ENCODE data around the gene FMN2. TPM values are rescaled to one million over a fixed set of nuclear protein-coding genes. Genes with fewer than 3 reads are reported as not detected.

Gene FMN2
- total and polyA plus RNA-seq, 2 donors (not counting 1 experiment from before 2014, with no cell fraction given): 8.0 to 13.7 TPM

DNA sequence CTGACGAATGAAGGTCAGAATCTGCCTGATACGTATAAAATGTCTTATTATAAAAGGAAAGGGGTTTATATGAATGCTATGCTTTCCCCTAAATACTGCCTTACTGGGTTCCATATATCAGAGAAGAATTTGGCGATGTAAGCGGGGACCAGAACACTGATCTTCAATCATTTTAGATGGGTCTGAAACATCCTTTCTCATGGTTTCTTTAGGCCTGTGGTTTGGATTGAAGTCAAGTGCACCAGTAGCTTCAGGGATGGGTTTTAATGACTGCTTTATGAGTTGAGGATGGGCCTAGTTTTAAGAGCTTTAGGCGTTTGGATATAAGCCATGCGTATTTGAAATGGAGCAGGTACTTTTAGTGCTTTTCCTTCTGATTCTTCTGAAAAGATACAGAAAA lies 6.9 kb downstream of the FMN2 start:
- Histone ChIP-seq H3K4me1 (ENCODE audit: control insufficient read depth, extremely low read depth, insufficient read depth, low read length) (no peaks in the 10 kb centered on the region), H3K79me2 (ENCODE audit: control insufficient read depth, insufficient read depth, low read length) (peaks cover 7% of the 10 kb centered on the region), H3K4me3 (replicated peaks in 1 of 4; ENCODE audit: control extremely low read depth in 1 of 4, insufficient read depth in 1 of 4, low read depth in 3 of 4, low read length in 4 of 4) (no peak overlapping the region), H3K27ac (ENCODE audit: insufficient read depth, low read length) (no peak overlapping the region), H3K36me3 (ENCODE audit: control insufficient read depth, insufficient read depth, low read length) (no peaks in the 10 kb centered on the region), H3K9ac (ENCODE audit: insufficient read depth, low read length) (no peak overlapping the region), H3K27me3 (ENCODE audit: control insufficient read depth, insufficient read depth, low read length) (no peaks in the 10 kb centered on the region), H4K20me1 (ENCODE audit: control insufficient read depth, extremely low read depth, insufficient read depth, low read length) (no peaks in the 10 kb centered on the region), H2AFZ (ENCODE audit: low read length) (no peak overlapping the region), H3K4me2 (ENCODE audit: extremely low read depth, insufficient read depth, low read length) (no peak overlapping the region), H3K9me3 (ENCODE audit: control insufficient read depth, insufficient read depth, low read depth, low read length) (no peaks in the 10 kb centered on the region)
- DNase-seq (ENCODE audit: low read depth in 2 of 2): peak in 1 of 2 donors; percentile 50
- TF ChIP-seq, protein P1, sequence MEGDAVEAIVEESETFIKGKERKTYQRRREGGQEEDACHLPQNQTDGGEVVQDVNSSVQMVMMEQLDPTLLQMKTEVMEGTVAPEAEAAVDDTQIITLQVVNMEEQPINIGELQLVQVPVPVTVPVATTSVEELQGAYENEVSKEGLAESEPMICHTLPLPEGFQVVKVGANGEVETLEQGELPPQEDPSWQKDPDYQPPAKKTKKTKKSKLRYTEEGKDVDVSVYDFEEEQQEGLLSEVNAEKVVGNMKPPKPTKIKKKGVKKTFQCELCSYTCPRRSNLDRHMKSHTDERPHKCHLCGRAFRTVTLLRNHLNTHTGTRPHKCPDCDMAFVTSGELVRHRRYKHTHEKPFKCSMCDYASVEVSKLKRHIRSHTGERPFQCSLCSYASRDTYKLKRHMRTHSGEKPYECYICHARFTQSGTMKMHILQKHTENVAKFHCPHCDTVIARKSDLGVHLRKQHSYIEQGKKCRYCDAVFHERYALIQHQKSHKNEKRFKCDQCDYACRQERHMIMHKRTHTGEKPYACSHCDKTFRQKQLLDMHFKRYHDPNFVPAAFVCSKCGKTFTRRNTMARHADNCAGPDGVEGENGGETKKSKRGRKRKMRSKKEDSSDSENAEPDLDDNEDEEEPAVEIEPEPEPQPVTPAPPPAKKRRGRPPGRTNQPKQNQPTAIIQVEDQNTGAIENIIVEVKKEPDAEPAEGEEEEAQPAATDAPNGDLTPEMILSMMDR (conservative IDR thresholded peaks at IDR 0.05 in 1 of 2, IDR thresholded peaks at IDR 0.05 in 1 of 2; ENCODE audit: low read depth in 1 of 2, low read length in 2 of 2): no peak
- no peak for TF ChIP-seq EZH2 (IDR thresholded peaks at IDR 0.05; ENCODE audit: low read length, missing control alignments)

DNA sequence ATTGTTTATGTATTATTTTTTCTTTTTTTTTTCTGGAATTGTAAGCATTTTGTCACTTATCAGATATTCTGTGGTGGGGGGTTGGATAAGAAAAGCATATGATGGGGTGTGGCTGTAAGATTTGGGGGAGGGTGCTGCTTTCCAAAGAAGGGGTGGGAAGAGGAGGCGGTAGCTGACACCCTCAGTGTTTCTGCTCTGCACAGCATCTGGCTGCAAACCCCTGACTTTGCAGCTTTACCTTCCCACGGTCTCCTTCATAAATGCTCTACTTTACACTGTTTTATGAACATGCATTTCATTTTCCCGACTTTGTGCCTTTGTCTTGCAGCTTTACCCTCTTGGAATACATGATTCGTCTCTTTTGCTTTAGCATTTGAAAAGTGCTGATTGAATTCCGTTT lies 7.6 kb downstream of the FMN2 start:
- Histone ChIP-seq H2AFZ (ENCODE audit: low read length) (no peak overlapping the region), H3K9ac (ENCODE audit: insufficient read depth, low read length) (no peak overlapping the region), H3K27ac (ENCODE audit: insufficient read depth, low read length) (no peak overlapping the region), H3K4me1 (ENCODE audit: control insufficient read depth, extremely low read depth, insufficient read depth, low read length) (no peaks in the 10 kb centered on the region), H3K4me3 (replicated peaks in 1 of 4; ENCODE audit: control extremely low read depth in 1 of 4, insufficient read depth in 1 of 4, low read depth in 3 of 4, low read length in 4 of 4) (no peak overlapping the region), H3K27me3 (ENCODE audit: control insufficient read depth, insufficient read depth, low read length) (no peaks in the 10 kb centered on the region), H4K20me1 (ENCODE audit: control insufficient read depth, extremely low read depth, insufficient read depth, low read length) (no peaks in the 10 kb centered on the region), H3K36me3 (ENCODE audit: control insufficient read depth, insufficient read depth, low read length) (no peaks in the 10 kb centered on the region), H3K79me2 (ENCODE audit: control insufficient read depth, insufficient read depth, low read length) (peaks cover 3% of the 10 kb centered on the region), H3K9me3 (ENCODE audit: control insufficient read depth, insufficient read depth, low read depth, low read length) (no peaks in the 10 kb centered on the region), H3K4me2 (ENCODE audit: extremely low read depth, insufficient read depth, low read length) (no peak overlapping the region)
- no peak for DNase-seq (ENCODE audit: low read depth in 2 of 2)
- TF ChIP-seq EZH2 (IDR thresholded peaks at IDR 0.05; ENCODE audit: low read length, missing control alignments): no peak
- TF ChIP-seq, protein P1 (conservative IDR thresholded peaks at IDR 0.05 in 1 of 2, IDR thresholded peaks at IDR 0.05 in 1 of 2; ENCODE audit: low read depth in 1 of 2, low read length in 2 of 2): no peak

DNA sequence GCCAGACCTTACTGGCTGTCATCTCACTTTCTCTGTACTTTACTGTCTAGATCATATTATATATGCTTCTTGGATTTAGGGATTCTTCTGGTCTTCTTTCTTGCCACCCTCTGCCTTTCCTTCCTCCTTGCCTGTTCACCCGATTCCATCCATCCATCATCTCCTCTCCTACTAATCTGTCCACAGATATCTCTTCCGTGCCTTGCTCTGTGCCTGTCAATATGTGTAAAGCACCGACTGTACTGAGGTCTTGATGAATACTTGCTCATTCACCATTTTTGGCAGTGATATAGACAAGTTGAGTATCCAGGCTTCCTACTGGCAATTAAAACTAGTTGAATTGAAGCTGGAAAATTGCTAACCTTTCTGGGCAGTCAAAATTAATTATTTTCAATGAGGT lies 8.1 kb downstream of the FMN2 start:
- peaks cover 3% of the 10 kb centered on the region for H3K79me2 ChIP-seq (ENCODE audit: control insufficient read depth, insufficient read depth, low read length)
- peak overlapping the region; percentile 9 for H3K4me2 ChIP-seq (ENCODE audit: extremely low read depth, insufficient read depth, low read length)
- DNase-seq (ENCODE audit: low read depth in 2 of 2): no peak
- H3K4me1 ChIP-seq (ENCODE audit: control insufficient read depth, extremely low read depth, insufficient read depth, low read length): no peaks in the 10 kb centered on the region
- no peak for TF ChIP-seq EZH2 (IDR thresholded peaks at IDR 0.05; ENCODE audit: low read length, missing control alignments)
- TF ChIP-seq, protein P1 (conservative IDR thresholded peaks at IDR 0.05 in 1 of 2, IDR thresholded peaks at IDR 0.05 in 1 of 2; ENCODE audit: low read depth in 1 of 2, low read length in 2 of 2): no peak
- no peaks in the 10 kb centered on the region for H4K20me1 ChIP-seq (ENCODE audit: control insufficient read depth, extremely low read depth, insufficient read depth, low read length)
- no peaks in the 10 kb centered on the region for H3K36me3 ChIP-seq (ENCODE audit: control insufficient read depth, insufficient read depth, low read length)
- no peaks in the 10 kb centered on the region for H3K9me3 ChIP-seq (ENCODE audit: control insufficient read depth, insufficient read depth, low read depth, low read length)
- H2AFZ ChIP-seq (ENCODE audit: low read length): no peak overlapping the region
- H3K4me3 ChIP-seq (replicated peaks in 1 of 4; ENCODE audit: control extremely low read depth in 1 of 4, insufficient read depth in 1 of 4, low read depth in 3 of 4, low read length in 4 of 4): no peak overlapping the region
- H3K27ac ChIP-seq (ENCODE audit: insufficient read depth, low read length): no peak overlapping the region
- H3K9ac ChIP-seq (ENCODE audit: insufficient read depth, low read length): no peak overlapping the region
- H3K27me3 ChIP-seq (ENCODE audit: control insufficient read depth, insufficient read depth, low read length): no peaks in the 10 kb centered on the region
